HL-60/S4 (cell line): ENCODE measurements around the gene CCT2.

Experiments used
- in situ Hi-C: fragments of 300-500 bp; cut with MboI; formaldehyde crosslinking; loops from 2 replicates; pipeline ENCODE4 v1.14.3; 2022; ENCODE audit warnings: low sequenced_read_pairs

The CCT2 gene

GRCh38 chr12:69585189-69586062 is at the start of gene CCT2:
CCT2 (plus strand) TSS chr12:69585459; CDS start chr12:69585522, 63 bp downstream.
- in situ Hi-C loops, result loop anchor here (25.0 kb wide), 1 partner anchor 223 kb away; the partner anchor contains the start of gene YEATS4

GRCh38 chr12:69540987-69541386 is 44.3 kb upstream of the CCT2 start:
- in situ Hi-C loops, result no loop called here

- in situ Hi-C loops, result no loop called here
These were observed 41.2 kb upstream of the CCT2 start for GRCh38 chr12:69544087-69544486.

GRCh38 chr12:69545081-69545480 is 40.2 kb upstream of the CCT2 start:
- in situ Hi-C loops, result no loop called here

- in situ Hi-C loops, result no loop called here
These were observed 38.4 kb upstream of the CCT2 start for GRCh38 chr12:69546693-69547438.

- in situ Hi-C loops, result no loop called here
These were observed 36.6 kb upstream of the CCT2 start for GRCh38 chr12:69548687-69549086.

- in situ Hi-C loops, result no loop called here
These were observed 34.5 kb upstream of the CCT2 start for GRCh38 chr12:69550569-69551350.

GRCh38 chr12:69553628-69554248 is 31.5 kb upstream of the CCT2 start:
- in situ Hi-C loops, result no loop called here

- in situ Hi-C loops, result no loop called here
These were observed 29.8 kb upstream of the CCT2 start for GRCh38 chr12:69555461-69555860.

- in situ Hi-C loops, result no loop called here
These were observed 28.9 kb upstream of the CCT2 start for GRCh38 chr12:69556383-69556782.

- in situ Hi-C loops, result no loop called here
These were observed 22.0 kb upstream of the CCT2 start for GRCh38 chr12:69563166-69563762.

GRCh38 chr12:69566603-69567002 is 18.7 kb upstream of the CCT2 start:
- in situ Hi-C loops, result no loop called here

GRCh38 chr12:69569236-69569635 is 16.0 kb upstream of the CCT2 start:
- in situ Hi-C loops, result no loop called here

GRCh38 chr12:69570000-69570516 is 15.2 kb upstream of the CCT2 start:
- in situ Hi-C loops, result no loop called here

- in situ Hi-C loops, result no loop called here
These were observed 14.5 kb upstream of the CCT2 start for GRCh38 chr12:69570545-69571399.

- in situ Hi-C loops, result loop anchor here (25.0 kb wide), 1 partner anchor 213 kb away; the partner anchor contains the start of gene YEATS4
These were observed 9.9 kb upstream of the CCT2 start for GRCh38 chr12:69575346-69575745.

GRCh38 chr12:69578283-69578682 is 7.0 kb upstream of the CCT2 start:
- in situ Hi-C loops, result loop anchor here (25.0 kb wide), 1 partner anchor 216 kb away; the partner anchor contains the start of gene YEATS4

GRCh38 chr12:69579029-69579428 is 6.2 kb upstream of the CCT2 start:
- in situ Hi-C loops, result loop anchor here (25.0 kb wide), 1 partner anchor 217 kb away; the partner anchor contains the start of gene YEATS4

GRCh38 chr12:69580074-69580473 is 5.2 kb upstream of the CCT2 start:
- in situ Hi-C loops, result loop anchor here (25.0 kb wide), 1 partner anchor 218 kb away; the partner anchor contains the start of gene YEATS4
